ENCODE data around the gene TTI1.

DNA sequence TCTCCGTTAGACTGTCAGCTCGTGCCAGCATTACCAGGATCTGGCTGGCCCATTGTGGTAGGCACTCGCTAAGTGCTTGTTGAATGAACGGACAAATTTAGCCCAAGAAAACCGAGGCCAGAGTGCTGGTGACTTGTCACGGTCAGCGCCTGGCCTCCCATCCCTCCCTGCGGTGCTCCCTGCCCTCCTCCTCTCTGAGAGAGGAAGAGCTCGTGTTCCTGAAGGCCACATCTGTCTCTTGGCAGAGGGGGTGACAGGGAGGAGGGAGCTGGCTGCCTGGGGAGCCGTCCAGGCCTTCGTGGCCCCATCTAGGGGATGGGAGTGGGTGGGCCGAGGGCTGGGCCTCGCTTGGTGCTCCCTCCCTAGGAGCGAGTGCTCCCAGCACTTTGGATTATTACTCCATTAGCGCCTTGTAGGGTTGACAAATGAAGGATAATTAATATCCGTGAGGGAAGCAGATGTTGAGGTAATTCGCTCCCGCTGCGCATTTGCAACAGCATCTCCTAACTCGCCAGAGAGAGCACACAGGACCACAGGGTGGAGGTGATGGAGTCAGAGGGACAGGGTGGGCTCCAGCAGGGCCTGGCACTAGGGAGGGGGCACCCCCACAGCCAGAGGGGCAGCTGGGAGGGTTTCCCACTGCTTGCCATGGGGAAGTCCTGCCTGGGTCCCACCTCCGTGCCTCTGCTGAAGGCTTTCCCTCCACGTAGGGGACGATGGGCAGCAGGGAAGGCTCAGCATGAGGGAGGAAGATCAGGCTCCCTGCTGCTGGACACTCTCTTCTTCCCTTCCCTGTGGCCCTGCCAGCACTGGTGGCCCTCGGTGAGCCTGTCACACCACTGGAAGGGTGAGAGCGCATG lies 93.3 kb downstream of the TTI1 start:
- TF ChIP-seq, protein P1, sequence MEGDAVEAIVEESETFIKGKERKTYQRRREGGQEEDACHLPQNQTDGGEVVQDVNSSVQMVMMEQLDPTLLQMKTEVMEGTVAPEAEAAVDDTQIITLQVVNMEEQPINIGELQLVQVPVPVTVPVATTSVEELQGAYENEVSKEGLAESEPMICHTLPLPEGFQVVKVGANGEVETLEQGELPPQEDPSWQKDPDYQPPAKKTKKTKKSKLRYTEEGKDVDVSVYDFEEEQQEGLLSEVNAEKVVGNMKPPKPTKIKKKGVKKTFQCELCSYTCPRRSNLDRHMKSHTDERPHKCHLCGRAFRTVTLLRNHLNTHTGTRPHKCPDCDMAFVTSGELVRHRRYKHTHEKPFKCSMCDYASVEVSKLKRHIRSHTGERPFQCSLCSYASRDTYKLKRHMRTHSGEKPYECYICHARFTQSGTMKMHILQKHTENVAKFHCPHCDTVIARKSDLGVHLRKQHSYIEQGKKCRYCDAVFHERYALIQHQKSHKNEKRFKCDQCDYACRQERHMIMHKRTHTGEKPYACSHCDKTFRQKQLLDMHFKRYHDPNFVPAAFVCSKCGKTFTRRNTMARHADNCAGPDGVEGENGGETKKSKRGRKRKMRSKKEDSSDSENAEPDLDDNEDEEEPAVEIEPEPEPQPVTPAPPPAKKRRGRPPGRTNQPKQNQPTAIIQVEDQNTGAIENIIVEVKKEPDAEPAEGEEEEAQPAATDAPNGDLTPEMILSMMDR (IDR thresholded peaks at IDR 0.05): no peak
- TF ChIP-seq EP300 (IDR thresholded peaks at IDR 0.05): no peak

Data from stomach (tissue), 4 donors.